Adrenal gland (tissue), 12 donors: ENCODE measurements around the gene PHOSPHO1. TPM values are rescaled to one million over a fixed set of nuclear protein-coding genes. Genes with fewer than 3 reads are reported as not detected.

Experiments
- DNase-seq, 7 donors: peaks; one replicate each; pipeline ENCODE4 v3.0.0-alpha.2; 2019 to 2020
- H3K27ac ChIP-seq, 5 donors: fragments of 200-600 bp; sonication (generic) in 4 of 5; 1 replicate in 3 of 5; 2 replicates in 2 of 5; pipeline versions ENCODE4 v1.5.1 to v1.8.0; 2016 to 2020; ENCODE audit warnings: mild to moderate bottlenecking in 1 of 5
- H3K27me3 ChIP-seq: fragments of 200-600 bp; 2 replicates; pipeline ENCODE4 v1.8.0; 2021
- H3K36me3 ChIP-seq, 2 donors: fragments of 200-600 bp; replicated peaks in 1 of 2; 1 replicate in 1 of 2; 2 replicates in 1 of 2; pipeline versions ENCODE4 v1.5.1 to v1.8.0; 2018 to 2022
- H3K4me1 ChIP-seq, 2 donors: fragments of 200-600 bp; replicated peaks in 1 of 2; 1 replicate in 1 of 2; 2 replicates in 1 of 2; pipeline versions ENCODE4 v1.5.1 to v1.8.0; 2018 to 2021
- H3K4me3 ChIP-seq, 4 donors: fragments of 200-600 bp; sonication (generic) in 3 of 4; one replicate each; pipeline ENCODE4 v1.5.1; 2016 to 2018
- H3K9me3 ChIP-seq, 3 donors: fragments of 200-600 bp; sonication (generic) in 1 of 3; replicated peaks in 1 of 3; 1 replicate in 2 of 3; 2 replicates in 1 of 3; pipeline versions ENCODE4 v1.5.1 to v1.8.0; 2016 to 2021
- CTCF ChIP-seq, 6 experiments: fragments of 450-650 bp in 4 of 6; fragments of 200-600 bp in 2 of 6; sonication (generic) in 1 of 6; IDR thresholded peaks; 1 replicate in 5 of 6; 2 replicates in 1 of 6; pipeline versions ENCODE4 v1.5.1 to v1.8.0; 2016 to 2021; ENCODE audit warnings: antibody characterized with exemption in 6 of 6, mild to moderate bottlenecking in 2 of 6, moderate library complexity in 1 of 6
- POLR2A ChIP-seq, 2 donors: fragments of 450-650 bp; IDR thresholded peaks; one replicate each; pipeline ENCODE4 v1.6.1; 2017; ENCODE audit warnings: antibody characterized with exemption in 2 of 2, mild to moderate bottlenecking in 2 of 2, moderate library complexity in 1 of 2
- WGBS, 4 donors: extraction: QIAGEN DNeasy Blood & Tissue Kit in 2 of 4; methylation state at CpG; one replicate each; pipeline versions ENCODE4 v1.1.5 to v1.1.7; 2013 to 2017; 5-methylcytosine and 5-hydroxymethylcytosine counted together
- intact Hi-C, 2 donors: fragments of 100-400 bp; cut with DNase I; formaldehyde crosslinking; loops; one replicate each; pipeline versions ENCODE4 v1.14.1 to v1.15.0; 2022 to 2023
- polyA plus RNA-seq, 3 donors: library from polyadenylated mRNA; stranded (reverse); fragments of 200-250 nt in 2 of 3; fragments of 350-450 nt in 1 of 3; fragmentation: Illumina TruSeq in 1 of 3; extraction: RNeasy Lipid Tissue Mini Kit (QIAGEN cat#74804) in 1 of 3; gene quantifications; one replicate each; pipeline ENCODE4 v1.2.3, GENCODE V29; 2013 to 2014
- total RNA-seq, 9 donors: library from RNA; depleted of rRNA in 4 of 9; stranded (reverse); fragments of >200 nt in 4 of 9; fragments of 120-200 nt in 1 of 9; fragmentation: NEBNext Ultra II Directional in 1 of 9; extraction: Animal tissue kit (Norgen Biotek cat#: 25700) in 1 of 9; gene quantifications; one replicate each; pipeline versions ENCODE4 v1.1.0 to v1.2.4, GENCODE V29; 2013 to 2023
- donor health status: healthy with polysubstance abuse.
- donor health status: Bipolar disorder and iron deficiency.
- donor health status: DM: yes; HTN: yes; CAD: no.
- donor health status: DM: no; HTN: no; CAD: no.
- donor health status: DM: no; HTN: no; CAD: no.
- donor health status: DM: yes; HTN: yes; CAD: no.

Gene PHOSPHO1
- total and polyA plus RNA-seq, 12 donors = 0.25 to 5.5 (median 0.61) TPM; not detected in 5

DNA sequence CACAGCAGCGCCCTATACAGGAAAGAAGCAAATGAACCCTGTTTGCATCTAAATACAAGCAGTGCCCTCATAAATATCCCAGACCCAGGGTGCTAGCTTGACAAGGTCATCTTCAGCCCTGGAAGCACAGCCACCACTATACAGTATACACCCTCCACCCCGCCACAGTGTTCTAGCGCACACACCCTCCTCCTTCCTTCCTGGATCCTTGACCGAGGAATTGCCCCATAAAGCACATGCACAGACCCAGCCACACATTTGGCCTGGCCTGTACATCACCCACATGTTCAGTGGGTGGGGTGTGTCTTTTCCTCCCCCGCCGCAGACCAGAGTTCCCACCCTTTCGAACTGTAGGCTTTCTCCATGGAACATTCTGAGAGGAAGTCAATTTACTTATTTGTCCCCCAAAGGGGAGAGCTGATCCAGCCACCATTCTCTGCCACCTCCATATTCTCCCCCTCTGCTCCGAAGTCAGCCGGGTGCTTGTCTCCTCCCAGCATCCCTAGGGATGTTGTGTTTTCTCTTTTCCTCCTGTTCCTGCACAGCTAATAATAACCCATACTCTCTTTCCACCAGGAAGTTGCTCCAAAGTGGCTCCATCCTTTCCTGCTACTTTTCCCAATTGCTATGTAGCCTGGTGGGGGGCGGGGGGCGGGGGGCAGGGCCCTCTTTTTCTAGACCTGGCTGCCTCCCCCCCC lies 13.5 kb downstream of the PHOSPHO1 start:
- no peak overlapping the region for H3K4me3 ChIP-seq
- H3K27me3 ChIP-seq = peaks cover 9% of the 10 kb centered on the region
- DNase-seq = peak; percentile 40 to 76 (median 65)
- TF ChIP-seq CTCF (IDR thresholded peaks at IDR 0.05) = no peak
- no peak for TF ChIP-seq POLR2A (IDR thresholded peaks at IDR 0.05)
- intact Hi-C loops = no loop called here
- no peaks in the 10 kb centered on the region for H3K9me3 ChIP-seq
- H3K27ac ChIP-seq = peak overlapping the region in 2 of 5 donors; percentile 50 to 80
- H3K36me3 ChIP-seq = no peaks in the 10 kb centered on the region
- peaks cover 8 to 18% of the 10 kb centered on the region in 2 donors for H3K4me1 ChIP-seq
- 54 to 65% (median 58%) methylated on average over 10 to 11 of the region's 11 CpGs for WGBS, 4 donors

- DNase-seq = no peak
- no peak for TF ChIP-seq POLR2A (IDR thresholded peaks at IDR 0.05)
- no peak for TF ChIP-seq CTCF (IDR thresholded peaks at IDR 0.05)
- Histone ChIP-seq H3K27me3 (peaks cover 9% of the 10 kb centered on the region), H3K4me3 (no peak overlapping the region), H3K9me3 (no peaks in the 10 kb centered on the region), H3K27ac (peak overlapping the region in 2 of 5 donors; percentile 50 to 80), H3K4me1 (peaks cover 8 to 18% of the 10 kb centered on the region in 2 donors), H3K36me3 (no peaks in the 10 kb centered on the region)
- intact Hi-C loops = no loop called here
- 75 to 93% (median 89%) methylated on average over 6 to 13 of the region's 13 CpGs for WGBS, 4 donors
Measured at GRCh38 chr17:49216482-49216881, 14.1 kb downstream of the PHOSPHO1 start.

GRCh38 chr17:49214676-49215360 lies 15.8 kb downstream of the PHOSPHO1 start:
- TF ChIP-seq POLR2A (IDR thresholded peaks at IDR 0.05) (no peak), CTCF (IDR thresholded peaks at IDR 0.05) (no peak)
- peaks cover 8 to 18% of the 10 kb centered on the region in 2 donors for H3K4me1 ChIP-seq
- 43 to 53% (median 47%) methylated on average over 12 of the region's 12 CpGs for WGBS, 4 donors
- H3K4me3 ChIP-seq = no peak overlapping the region
- no peaks in the 10 kb centered on the region for H3K36me3 ChIP-seq
- intact Hi-C loops = no loop called here
- no peaks in the 10 kb centered on the region for H3K9me3 ChIP-seq
- H3K27me3 ChIP-seq = peaks cover 6% of the 10 kb centered on the region
- peak overlapping the region in 2 of 5 donors; percentile 40 to 54 for H3K27ac ChIP-seq
- peak; percentile 71 to 84 (median 78) for DNase-seq

DNA sequence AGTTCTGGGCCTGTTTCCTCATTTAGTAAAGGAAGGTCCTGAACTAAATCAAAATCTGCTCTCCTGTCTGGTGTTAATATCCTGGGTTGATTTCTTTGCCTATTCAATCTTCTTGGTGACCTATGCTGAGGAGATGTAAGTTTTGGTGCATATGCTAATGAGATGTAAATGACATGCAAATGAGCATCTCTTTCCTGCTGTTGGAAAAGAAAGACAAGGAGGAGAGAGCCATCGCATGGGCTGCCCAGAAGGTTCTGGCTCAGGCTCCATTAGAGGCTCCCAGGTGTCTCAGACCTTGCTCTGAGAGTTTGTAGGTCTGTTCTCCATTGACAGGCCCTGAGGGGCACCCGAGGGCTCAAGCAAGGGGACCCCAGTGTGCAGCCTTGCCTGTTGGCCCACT lies 16.7 kb downstream of the PHOSPHO1 start:
- Histone ChIP-seq H3K4me3 (no peak overlapping the region), H3K36me3 (no peaks in the 10 kb centered on the region), H3K4me1 (peaks cover 8 to 18% of the 10 kb centered on the region in 2 donors), H3K27me3 (peaks cover 11% of the 10 kb centered on the region), H3K27ac (peak overlapping the region in 1 of 5 donors; percentile 40), H3K9me3 (no peaks in the 10 kb centered on the region)
- DNase-seq = no peak
- 84 to 100% (median 91%) methylated on average over 1 to 2 of the region's 2 CpGs for WGBS, 4 donors
- TF ChIP-seq CTCF (IDR thresholded peaks at IDR 0.05) = no peak
- no peak for TF ChIP-seq POLR2A (IDR thresholded peaks at IDR 0.05)
- intact Hi-C loops = no loop called here
